ENCODE results near the gene BRINP1. TPM values are rescaled to one million over a fixed set of nuclear protein-coding genes. Genes with fewer than 3 reads are reported as not detected.

Gene BRINP1
- total and polyA plus RNA-seq, 2 experiments from 2014 or later: 13.4 to 33.5 TPM

DNA sequence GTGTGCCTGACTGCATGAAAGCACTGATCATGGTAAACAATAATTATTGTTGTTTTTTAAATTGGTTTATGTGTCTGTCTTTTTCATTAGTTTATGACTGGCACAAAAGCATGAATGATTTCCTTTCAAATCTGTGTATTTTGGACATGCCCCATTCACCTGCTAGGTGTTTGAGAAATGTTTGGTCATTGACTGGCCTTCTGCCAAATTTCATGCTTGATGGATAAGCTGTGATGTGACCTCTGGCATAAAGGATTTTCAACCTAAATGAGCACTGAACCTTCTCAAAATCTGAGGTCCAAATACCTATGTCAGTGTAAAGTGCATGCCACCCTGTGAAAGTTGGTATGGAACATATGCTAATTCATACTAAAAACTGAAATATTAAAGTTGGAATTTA, 204.5 kb downstream of the BRINP1 start:
- H3K27me3 ChIP-seq (ENCODE audit: insufficient read depth): no peaks in the 10 kb centered on the region
- H3K9me2 ChIP-seq (ENCODE audit: insufficient read depth): 0 out of 2 replicates have a peak, but pooled peaks cover 7% of the 10 kb centered on the region
- H3K9me3 Mint-ChIP-seq: no peaks in the 10 kb centered on the region; the same call in 2 of the 3 replicates
- H3K27me3 Mint-ChIP-seq (ENCODE audit: insufficient read depth, low read depth, poor library complexity): peaks cover 6% of the 10 kb centered on the region
- TF ChIP-seq NANOG (IDR thresholded peaks at IDR 0.05; ENCODE audit: borderline replicate concordance) (no peak), ZNF331 (CRISPR knock-in tag; IDR thresholded peaks at IDR 0.05; ENCODE audit: low read depth) (no peak), POLR2AphosphoS5 (IDR thresholded peaks at IDR 0.05; ENCODE audit: low read depth) (no peak), EZH2 (IDR thresholded peaks at IDR 0.05; ENCODE audit: low read depth, unreplicated experiment) (no peak), JUNB (IDR thresholded peaks at IDR 0.05; ENCODE audit: unreplicated experiment) (no peak), ETS1 (IDR thresholded peaks at IDR 0.05) (no peak), CREB1 (CRISPR knock-in tag; IDR thresholded peaks at IDR 0.05; ENCODE audit: low read depth) (no peak)
- DNase-seq (ENCODE audit: low spot score) (no peak), ATAC-seq (no peak)
- H3K36me3 Mint-ChIP-seq (ENCODE audit: low read depth): peaks cover 18% of the 10 kb centered on the region
- H3K4me3 ChIP-seq: no peak overlapping the region
- H3K4me1 ChIP-seq (ENCODE audit: insufficient read depth): peaks cover 4% of the 10 kb centered on the region; the same call in 1 of the 2 replicates
- peaks cover 8% of the 10 kb centered on the region for H3K4me1 Mint-ChIP-seq
- H3K27ac ChIP-seq (ENCODE audit: low read depth): no peak overlapping the region
- H3K4me2 ChIP-seq: no peak overlapping the region
- H3K4me3 Mint-ChIP-seq: no peak overlapping the region
- H3F3A ChIP-seq (replicated peaks; ENCODE audit: low read depth): no peaks in the 10 kb centered on the region
- H3K27ac Mint-ChIP-seq: no peak overlapping the region
- H4K20me1 ChIP-seq (replicated peaks; ENCODE audit: insufficient read depth): no peaks in the 10 kb centered on the region
- H2AFZ ChIP-seq: no peak overlapping the region
- no peaks in the 10 kb centered on the region for H3K79me2 ChIP-seq (replicated peaks; ENCODE audit: insufficient read depth)
- no peaks in the 10 kb centered on the region; the same call in 1 of the 2 replicates for H3K36me3 ChIP-seq (ENCODE audit: insufficient read depth)

DNA sequence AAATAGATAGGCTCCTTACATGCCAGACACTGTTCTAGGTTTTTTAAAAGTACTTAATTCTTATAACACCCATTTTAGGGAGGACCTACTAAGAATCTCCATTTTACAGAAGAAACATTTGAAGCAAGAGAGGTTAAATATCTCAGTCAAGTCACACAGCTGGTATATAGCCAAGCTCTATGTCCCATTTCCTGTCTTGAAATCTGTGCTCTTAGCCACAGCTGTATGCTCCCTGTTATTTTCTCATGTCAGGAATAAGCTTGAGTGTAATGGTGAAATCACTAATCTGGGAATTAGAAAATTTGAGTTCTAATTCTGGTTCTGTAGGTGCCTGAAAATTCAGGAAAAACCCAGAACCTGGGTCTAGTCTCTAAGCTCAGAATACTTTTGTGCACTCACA, 208.7 kb downstream of the BRINP1 start:
- no peak overlapping the region for H3K27ac Mint-ChIP-seq
- Histone ChIP-seq H2AFZ (no peak overlapping the region), H3F3A (replicated peaks; ENCODE audit: low read depth) (no peaks in the 10 kb centered on the region), H3K4me3 (no peak overlapping the region), H3K4me2 (no peak overlapping the region), H3K4me1 (ENCODE audit: insufficient read depth) (no peaks in the 10 kb centered on the region), H3K9me2 (ENCODE audit: insufficient read depth) (no peaks in the 10 kb centered on the region), H3K27me3 (ENCODE audit: insufficient read depth) (no peaks in the 10 kb centered on the region), H3K36me3 (ENCODE audit: insufficient read depth) (no peaks in the 10 kb centered on the region; the same call in 1 of the 2 replicates), H4K20me1 (replicated peaks; ENCODE audit: insufficient read depth) (no peaks in the 10 kb centered on the region), H3K79me2 (replicated peaks; ENCODE audit: insufficient read depth) (no peaks in the 10 kb centered on the region), H3K27ac (ENCODE audit: low read depth) (no peak overlapping the region)
- DNase-seq (ENCODE audit: low spot score) (no peak), ATAC-seq (no peak)
- no peak overlapping the region for H3K4me3 Mint-ChIP-seq
- H3K4me1 Mint-ChIP-seq: no peaks in the 10 kb centered on the region; the same call in 1 of the 3 replicates
- no peaks in the 10 kb centered on the region for H3K36me3 Mint-ChIP-seq (ENCODE audit: low read depth)
- no peaks in the 10 kb centered on the region for H3K27me3 Mint-ChIP-seq (ENCODE audit: insufficient read depth, low read depth, poor library complexity)
- no peaks in the 10 kb centered on the region for H3K9me3 Mint-ChIP-seq
- TF ChIP-seq ZNF114 (CRISPR knock-in tag; IDR thresholded peaks at IDR 0.05) (no peak), ETS1 (IDR thresholded peaks at IDR 0.05) (no peak), EZH2phosphoT487 (IDR thresholded peaks at IDR 0.05; ENCODE audit: unreplicated experiment) (no peak), ZNF462 (CRISPR knock-in tag; IDR thresholded peaks at IDR 0.05) (no peak), POLR2AphosphoS5 (IDR thresholded peaks at IDR 0.05; ENCODE audit: low read depth) (no peak), STAT1 (IDR thresholded peaks at IDR 0.05; ENCODE audit: unreplicated experiment) (no peak), ZNF331 (CRISPR knock-in tag; IDR thresholded peaks at IDR 0.05; ENCODE audit: low read depth) (no peak)
